IMR-90 (cell line): ENCODE data around the gene P2RX3. TPM values are rescaled to one million over a fixed set of nuclear protein-coding genes. Genes with fewer than 3 reads are reported as not detected.

Experiments
- ATAC-seq: fragments of 200-7000 bp; cut with Tn5 transposase; 2 replicates; pipeline ENCODE4 v1.9.1; 2020; ENCODE audit warnings: low read depth, mild to moderate bottlenecking, moderate library complexity
- BruUV-seq: library from RNA; stranded (reverse); fragments of 400-500 nt; replicated peaks from 2 replicates; lab custom pipeline; 2021; lab: Mats Ljungman, UMichigan
- CTCF ChIA-PET: fragments of 300-600 bp; formaldehyde crosslinking; extraction: SDS; loops from one replicate; lab custom pipeline; 2021; ENCODE audit warnings: antibody characterized with exemption; lab: Yijun Ruan, JAX
- POLR2A ChIA-PET: fragments of 300-600 bp; sonication (Branson Sonifier 250); formaldehyde crosslinking; loops from one replicate; lab custom pipeline; 2022; ENCODE audit warnings: antibody characterized with exemption; ENCODE audit not compliant: unreplicated experiment; lab: Charles Lee
- DNase-seq: peaks from one replicate; pipeline ENCODE4 v3.0.0; 2013
- H2AFZ ChIP-seq: replicated peaks from 2 replicates; pipeline ENCODE3; 2013; ENCODE audit warnings: low read length, mild to moderate bottlenecking; ENCODE audit not compliant: poor library complexity
- H2AK5ac ChIP-seq: 2 replicates; pipeline ENCODE4 v1.6.1; 2013; ENCODE audit warnings: low read depth, low read length, inconsistent platforms
- H2AK9ac ChIP-seq: replicated peaks from 2 replicates; pipeline ENCODE3; 2013; ENCODE audit warnings: mild to moderate bottlenecking, low read depth, low read length, moderate library complexity; ENCODE audit not compliant: poor library complexity
- H2BK120ac ChIP-seq: 2 replicates; pipeline ENCODE4 v1.6.1; 2013; ENCODE audit warnings: low read depth, low read length, inconsistent platforms
- H2BK15ac ChIP-seq: 3 replicates; pipeline ENCODE4 v1.6.1; 2013; ENCODE audit warnings: low read depth, low read length, inconsistent platforms
- H2BK20ac ChIP-seq: 2 replicates; pipeline ENCODE4 v1.6.1; 2013; ENCODE audit warnings: low read depth, mild to moderate bottlenecking, inconsistent platforms, low read length, moderate library complexity
- H2BK5ac ChIP-seq: 2 replicates; pipeline ENCODE4 v1.6.1; 2013; ENCODE audit warnings: mild to moderate bottlenecking, low read depth, low read length, inconsistent platforms; ENCODE audit not compliant: poor library complexity, severe bottlenecking
- H3K14ac ChIP-seq: replicated peaks from 2 replicates; pipeline ENCODE4 v1.6.1; 2013; ENCODE audit warnings: low read depth, low read length, inconsistent platforms
- H3K18ac ChIP-seq: 2 replicates; pipeline ENCODE4 v1.6.1; 2013; ENCODE audit warnings: low read depth, low read length, control low read depth
- H3K23ac ChIP-seq: 2 replicates; pipeline ENCODE4 v1.6.1; 2013; ENCODE audit warnings: low read depth, low read length, inconsistent platforms
- H3K27ac ChIP-seq: 2 replicates; pipeline ENCODE4 v1.5.1; 2013; ENCODE audit warnings: mild to moderate bottlenecking, control low read depth, low read length; ENCODE audit not compliant: insufficient read depth
- H3K27me3 ChIP-seq: 2 replicates; pipeline ENCODE4 v1.6.1; 2013; ENCODE audit warnings: low read length; ENCODE audit not compliant: control insufficient read depth, insufficient read depth
- H3K36me3 ChIP-seq: 2 replicates; pipeline ENCODE4 v1.6.1; 2013; ENCODE audit warnings: low read length, mixed read lengths; ENCODE audit not compliant: control insufficient read depth, insufficient read depth
- H3K4ac ChIP-seq: 2 replicates; pipeline ENCODE4 v1.6.1; 2013; ENCODE audit warnings: low read depth, low read length, inconsistent platforms
- H3K4me1 ChIP-seq: 2 replicates; pipeline ENCODE4 v1.6.1; 2013; ENCODE audit warnings: low read length, mixed read lengths; ENCODE audit not compliant: control insufficient read depth, insufficient read depth
- H3K4me2 ChIP-seq: 2 replicates; pipeline ENCODE4 v1.6.1; 2013; ENCODE audit warnings: low read depth, mild to moderate bottlenecking, control low read depth, low read length, moderate library complexity
- H3K4me3 ChIP-seq: 2 replicates; pipeline ENCODE4 v1.5.1; 2013; ENCODE audit warnings: low read depth, mild to moderate bottlenecking, control low read depth, low read length, moderate library complexity; ENCODE audit not compliant: insufficient read depth
- H3K56ac ChIP-seq: 2 replicates; pipeline ENCODE4 v1.6.1; 2013; ENCODE audit warnings: low read length, inconsistent platforms; ENCODE audit not compliant: insufficient read depth; ENCODE audit errors: extremely low read depth
- H3K79me1 ChIP-seq, 2 experiments: 2 replicates each; pipeline ENCODE4 v1.6.1; 2013; ENCODE audit warnings: low read length in 2 of 2, inconsistent platforms in 1 of 2, low read depth in 1 of 2
- H3K9ac ChIP-seq: 2 replicates; pipeline ENCODE4 v1.6.1; 2013; ENCODE audit warnings: low read depth, low read length, control low read depth
- H3K9me1 ChIP-seq: 2 replicates; pipeline ENCODE4 v1.6.1; 2013; ENCODE audit warnings: low read length, inconsistent platforms; ENCODE audit not compliant: insufficient read depth
- H3K9me3 ChIP-seq: 2 replicates; pipeline ENCODE4 v1.6.1; 2013; ENCODE audit warnings: low read length; ENCODE audit not compliant: control insufficient read depth, insufficient read depth
- H4K20me1 ChIP-seq: 2 replicates; pipeline ENCODE4 v1.6.1; 2013; ENCODE audit warnings: low read length, inconsistent platforms; ENCODE audit not compliant: insufficient read depth
- H4K5ac ChIP-seq: 2 replicates; pipeline ENCODE4 v1.6.1; 2013; ENCODE audit warnings: mild to moderate bottlenecking, low read depth, low read length, control low read depth
- H4K8ac ChIP-seq, 2 experiments: 2 replicates each; pipeline ENCODE4 v1.6.1; 2013; ENCODE audit warnings: low read depth in 2 of 2, low read length in 2 of 2, control low read depth in 1 of 2, inconsistent platforms in 1 of 2
- H4K91ac ChIP-seq: 2 replicates; pipeline ENCODE4 v1.6.1; 2013; ENCODE audit warnings: low read depth, low read length, inconsistent platforms; ENCODE audit not compliant: insufficient read depth
- BHLHE40 ChIP-seq: fragments of 150-350 bp; IDR thresholded peaks from 2 replicates; pipeline ENCODE4 v1.6.1; 2016; ENCODE audit warnings: mild to moderate bottlenecking, low read depth, low read length
- CEBPB ChIP-seq: IDR thresholded peaks from 2 replicates; pipeline ENCODE4 v1.6.1; 2012; ENCODE audit warnings: low read depth, low read length, improper control_type of control experiment
- CHD1 ChIP-seq: IDR thresholded peaks from 2 replicates; pipeline ENCODE4 v1.6.1; 2012; ENCODE audit warnings: low read depth, low read length, improper control_type of control experiment
- ELK1 ChIP-seq: fragments of 150-350 bp; IDR thresholded peaks from 2 replicates; pipeline ENCODE4 v1.6.1; 2016; ENCODE audit warnings: low read depth, mild to moderate bottlenecking, low read length, moderate library complexity, borderline replicate concordance
- MAFK ChIP-seq: IDR thresholded peaks from 2 replicates; pipeline ENCODE4 v1.6.1; 2012; ENCODE audit warnings: low read depth, low read length, improper control_type of control experiment
- MAZ ChIP-seq: IDR thresholded peaks from 2 replicates; pipeline ENCODE4 v1.6.1; 2012; ENCODE audit warnings: low read depth, mild to moderate bottlenecking, low read length, improper control_type of control experiment, moderate library complexity, borderline replicate concordance
- NFE2L2 ChIP-seq: fragments of 150-350 bp; IDR thresholded peaks from 2 replicates; pipeline ENCODE4 v1.6.1; 2016; ENCODE audit warnings: low read depth, mild to moderate bottlenecking, low read length
- POLR2A ChIP-seq: IDR thresholded peaks from 2 replicates; pipeline ENCODE4 v1.6.1; 2012; ENCODE audit warnings: mild to moderate bottlenecking, low read depth, low read length
- RCOR1 ChIP-seq: IDR thresholded peaks from 2 replicates; pipeline ENCODE4 v1.6.1; 2012; ENCODE audit warnings: mild to moderate bottlenecking, low read length, improper control_type of control experiment; ENCODE audit not compliant: insufficient replicate concordance
- RFX5 ChIP-seq: IDR thresholded peaks from 2 replicates; pipeline ENCODE4 v1.8.0; 2012; ENCODE audit warnings: low read depth, mild to moderate bottlenecking, low read length, moderate library complexity
- SMC3 ChIP-seq: fragments of 150-350 bp; IDR thresholded peaks from 2 replicates; pipeline ENCODE4 v1.6.1; 2016; ENCODE audit warnings: low read depth, mild to moderate bottlenecking, antibody characterized with exemption, low read length, moderate library complexity
- WGBS, 2 experiments: methylation state at CpG; one replicate each; pipeline versions ENCODE4 v1.1.5 to v1.1.7; 2013; ENCODE audit warnings: missing lambda C conversion rate in 2 of 2; ENCODE audit not compliant: insufficient read length in 1 of 2; ENCODE audit errors: extremely low coverage in 2 of 2; 5-methylcytosine and 5-hydroxymethylcytosine counted together
- dilution Hi-C: fragments of 300-500 bp; cut with HindIII; formaldehyde crosslinking; loops from one replicate; pipeline ENCODE4 v1.14.3; 2018; ENCODE audit warnings: low sequenced_read_pairs; ENCODE audit not compliant: unreplicated experiment
- in situ Hi-C: fragments of 300-500 bp; cut with MboI; formaldehyde crosslinking; loops from 3 replicates; pipeline ENCODE4 v1.14.3; 2019; ENCODE audit warnings: low sequenced_read_pairs, inconsistent platforms, mixed read lengths
- intact Hi-C: fragments of 100-400 bp; cut with micrococcal nuclease; formaldehyde crosslinking; loops from 2 replicates; pipeline ENCODE4 v1.10.0; 2022
- polyA plus RNA-seq, 3 experiments: library from polyadenylated mRNA; depleted of rRNA; stranded (reverse); fragments of >200 nt; gene quantifications; 2 replicates each; pipeline ENCODE4 v1.2.3, GENCODE V29; 2012; ENCODE audit warnings: low replicate concordance in 1 of 3
- total RNA-seq: library from RNA; depleted of rRNA; stranded (reverse); fragments of >200 nt; gene quantifications from 2 replicates; pipeline ENCODE4 v1.2.3, GENCODE V29; 2012

Gene P2RX3
- total and polyA plus RNA-seq, 2 of the 4 experiments (the other 2 are of a cell fraction), result not detected

GRCh38 chr11:57406337-57406904, 68.3 kb downstream of the P2RX3 start:
- Histone ChIP-seq H2AFZ (no peak overlapping the region), H3K4me3 (no peak overlapping the region), H4K5ac (no peak overlapping the region), H4K8ac (no peak overlapping the region), H3K4ac (no peak overlapping the region), H3K23ac (no peak overlapping the region), H3K79me1 (no peaks in the 10 kb centered on the region), H3K36me3 (peaks cover 18% of the 10 kb centered on the region), H3K9ac (no peak overlapping the region), H3K4me1 (peaks cover 3% of the 10 kb centered on the region; the same call in 1 of the 2 replicates), H2BK5ac (no peak overlapping the region), H2AK5ac (no peak overlapping the region), H2BK15ac (no peak overlapping the region), H3K14ac (no peak overlapping the region), H4K91ac (no peak overlapping the region), H3K18ac (no peak overlapping the region), H2BK120ac (no peak overlapping the region), H3K27ac (no peak overlapping the region), H3K27me3 (peaks cover 9% of the 10 kb centered on the region; the same call in 1 of the 2 replicates), H3K56ac (no peak overlapping the region), H3K4me2 (no peak overlapping the region), H3K9me1 (no peaks in the 10 kb centered on the region), H2BK20ac (no peak overlapping the region), H2AK9ac (peak overlapping the region; percentile 38), H4K20me1 (no peaks in the 10 kb centered on the region), H3K9me3 (no peaks in the 10 kb centered on the region)
- in situ Hi-C loops, result no loop called here
- ChIA-PET CTCF (interaction anchor here (0.9 kb wide), 1 partner anchor 21 kb away, joined by 3 read pairs; no protein-coding TSS in a partner anchor), POLR2A (no interaction called here)
- intact Hi-C loops, result no loop called here
- no peak for TF ChIP-seq MAFK
- TF ChIP-seq CEBPB, result no peak
- no peak for TF ChIP-seq CHD1
- no peak for TF ChIP-seq NFE2L2
- no peak for TF ChIP-seq ELK1
- TF ChIP-seq RFX5, result no peak
- TF ChIP-seq RCOR1, result no peak
- TF ChIP-seq SMC3, result no peak
- no peak for TF ChIP-seq POLR2A
- no peak for TF ChIP-seq MAZ
- no peak for TF ChIP-seq BHLHE40
- BruUV-seq, result no TSS peak
- WGBS, 2 experiments, result no CpG with 5 or more reads among the region's 4 CpGs
- DNase-seq (peak; percentile 39), ATAC-seq (no peak)
- dilution Hi-C loops, result no loop called here
